Fibroblast of pulmonary artery (primary cell): Measurements from ENCODE around the gene FAN1.

Experiments used
- DNase-seq: peaks from one replicate; pipeline ENCODE4 v3.0.0-alpha.2; 2010; ENCODE audit warnings: low read depth
- H3K4me3 ChIP-seq: replicated peaks from 2 replicates; pipeline ENCODE4 v1.5.1; 2011; ENCODE audit warnings: low read depth, mild to moderate bottlenecking, control low read depth, low read length, moderate library complexity
- TF ChIP-seq, protein P1 (sequence below): IDR thresholded peaks from 2 replicates; pipeline ENCODE4 v1.5.1; 2011; ENCODE audit warnings: mild to moderate bottlenecking, control low read depth, low read length, inconsistent platforms; ENCODE audit errors: missing control alignments

The FAN1 gene

DNA sequence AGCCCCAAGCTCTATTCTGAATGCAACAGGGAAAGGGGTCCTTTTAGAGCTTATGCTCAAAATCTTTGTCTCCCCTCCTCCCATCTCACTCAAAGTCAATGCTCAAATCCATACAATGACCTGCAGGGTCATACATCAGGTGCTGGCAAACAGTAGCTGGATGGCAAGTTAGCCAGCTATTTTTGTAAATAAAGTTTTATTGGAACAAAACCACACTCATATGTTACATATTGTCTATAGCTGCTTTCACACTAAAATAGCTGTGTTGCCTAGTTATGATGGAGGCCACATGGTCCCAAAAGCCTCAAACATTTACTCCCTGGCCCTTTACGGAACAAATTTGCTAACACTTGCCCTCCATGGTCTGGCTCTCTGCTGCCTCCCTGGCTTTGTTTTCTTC is 1.8 kb upstream of the FAN1 start:
- TF ChIP-seq, protein P1, sequence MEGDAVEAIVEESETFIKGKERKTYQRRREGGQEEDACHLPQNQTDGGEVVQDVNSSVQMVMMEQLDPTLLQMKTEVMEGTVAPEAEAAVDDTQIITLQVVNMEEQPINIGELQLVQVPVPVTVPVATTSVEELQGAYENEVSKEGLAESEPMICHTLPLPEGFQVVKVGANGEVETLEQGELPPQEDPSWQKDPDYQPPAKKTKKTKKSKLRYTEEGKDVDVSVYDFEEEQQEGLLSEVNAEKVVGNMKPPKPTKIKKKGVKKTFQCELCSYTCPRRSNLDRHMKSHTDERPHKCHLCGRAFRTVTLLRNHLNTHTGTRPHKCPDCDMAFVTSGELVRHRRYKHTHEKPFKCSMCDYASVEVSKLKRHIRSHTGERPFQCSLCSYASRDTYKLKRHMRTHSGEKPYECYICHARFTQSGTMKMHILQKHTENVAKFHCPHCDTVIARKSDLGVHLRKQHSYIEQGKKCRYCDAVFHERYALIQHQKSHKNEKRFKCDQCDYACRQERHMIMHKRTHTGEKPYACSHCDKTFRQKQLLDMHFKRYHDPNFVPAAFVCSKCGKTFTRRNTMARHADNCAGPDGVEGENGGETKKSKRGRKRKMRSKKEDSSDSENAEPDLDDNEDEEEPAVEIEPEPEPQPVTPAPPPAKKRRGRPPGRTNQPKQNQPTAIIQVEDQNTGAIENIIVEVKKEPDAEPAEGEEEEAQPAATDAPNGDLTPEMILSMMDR: no peak
- DNase-seq: no peak
- H3K4me3 ChIP-seq: no peak overlapping the region

GRCh38 chr15:30904812-30905211 is 1.1 kb downstream of the FAN1 start:
- DNase-seq: no peak
- TF ChIP-seq, protein P1: no peak
- no peak overlapping the region for H3K4me3 ChIP-seq

DNA sequence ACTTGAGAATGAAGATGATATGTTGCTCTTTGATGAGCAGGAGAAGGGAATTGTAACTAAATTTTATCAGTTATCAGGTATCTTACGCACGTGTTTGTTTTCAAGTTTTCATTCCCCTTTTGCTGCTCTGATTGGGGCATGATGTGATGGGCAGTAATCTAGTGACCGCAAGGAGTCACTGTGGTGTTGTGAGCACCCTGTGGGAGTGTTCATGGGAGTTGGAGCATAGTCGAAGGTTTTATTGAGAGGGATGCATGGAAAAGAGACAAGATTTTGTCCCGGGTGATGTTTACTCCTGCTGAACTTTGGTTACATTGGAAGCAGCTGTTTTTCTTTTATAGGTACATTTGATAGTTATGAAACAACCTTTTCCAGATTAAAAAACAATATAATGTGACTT is 2.1 kb downstream of the FAN1 start:
- DNase-seq: no peak
- no peak overlapping the region for H3K4me3 ChIP-seq
- TF ChIP-seq, protein P1: peak; percentile 33

GRCh38 chr15:30906366-30906765 is 2.7 kb downstream of the FAN1 start:
- H3K4me3 ChIP-seq: no peak overlapping the region
- TF ChIP-seq, protein P1: no peak
- DNase-seq: no peak

DNA sequence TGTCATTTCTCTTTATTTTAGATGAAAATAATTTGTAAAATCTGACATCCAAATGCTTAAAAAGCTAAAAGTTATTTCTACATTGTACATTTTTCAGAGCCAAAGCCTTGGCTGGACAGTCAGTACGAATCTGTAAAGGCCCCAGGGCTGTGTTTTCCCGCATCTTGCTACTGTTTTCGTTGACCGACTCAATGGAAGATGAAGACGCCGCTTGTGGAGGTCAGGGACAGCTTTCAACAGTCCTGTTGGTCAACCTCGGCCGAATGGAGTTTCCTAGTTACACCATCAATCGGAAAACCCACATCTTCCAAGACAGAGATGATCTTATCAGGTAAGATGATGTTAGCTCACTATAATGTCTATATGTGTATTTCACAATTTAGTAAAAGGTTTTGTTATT is 10.0 kb downstream of the FAN1 start:
- no peak overlapping the region for H3K4me3 ChIP-seq
- no peak for DNase-seq
- TF ChIP-seq, protein P1: no peak

- no peak overlapping the region for H3K4me3 ChIP-seq
- TF ChIP-seq, protein P1: no peak
- DNase-seq: no peak
These were observed 13.3 kb downstream of the FAN1 start for GRCh38 chr15:30917013-30917412.

GRCh38 chr15:30917675-30918074 is 14.0 kb downstream of the FAN1 start:
- H3K4me3 ChIP-seq: no peak overlapping the region
- TF ChIP-seq, protein P1: no peak
- no peak for DNase-seq
